CD14-positive monocyte (primary cell): Measurements from ENCODE around the gene KIF26A. TPM values are rescaled to one million over a fixed set of nuclear protein-coding genes. Genes with fewer than 3 reads are reported as not detected.

ENCODE experiments used
- DNase-seq, 3 donors: peaks; one replicate each; pipeline ENCODE4 v3.0.0-alpha.2; 2011 to 2022
- H2AFZ ChIP-seq: 2 replicates; pipeline ENCODE4 v1.6.0; 2012; ENCODE audit warnings: mild to moderate bottlenecking, low read depth, low read length, inconsistent platforms; ENCODE audit not compliant: insufficient read depth, poor library complexity, severe bottlenecking
- H3K27ac ChIP-seq, 2 donors: 1 replicate in 1 of 2; 2 replicates in 1 of 2; pipeline ENCODE4 v1.5.1; 2012 to 2013; ENCODE audit warnings: low read length in 2 of 2, control low read depth in 1 of 2, inconsistent platforms in 1 of 2, low read depth in 1 of 2, mild to moderate bottlenecking in 1 of 2
- H3K27me3 ChIP-seq, 2 donors: one replicate each; pipeline versions ENCODE4 v1.6.0 to v1.6.1; 2011 to 2013; ENCODE audit warnings: low read length in 2 of 2; ENCODE audit not compliant: control insufficient read depth in 2 of 2, insufficient read depth in 2 of 2
- H3K36me3 ChIP-seq, 2 donors: replicated peaks in 1 of 2; 1 replicate in 1 of 2; 2 replicates in 1 of 2; pipeline versions ENCODE4 v1.5.1 to v1.6.1; 2012 to 2013; ENCODE audit warnings: low read length in 2 of 2, control low read depth in 1 of 2, inconsistent platforms in 1 of 2, mild to moderate bottlenecking in 1 of 2; ENCODE audit not compliant: insufficient read depth in 2 of 2, control insufficient read depth in 1 of 2
- H3K4me1 ChIP-seq, 2 donors: 1 replicate in 1 of 2; 2 replicates in 1 of 2; pipeline versions ENCODE4 v1.5.1 to v1.6.1; 2012 to 2013; ENCODE audit warnings: low read length in 2 of 2, control low read depth in 1 of 2, inconsistent platforms in 1 of 2, mild to moderate bottlenecking in 1 of 2, moderate library complexity in 1 of 2; ENCODE audit not compliant: insufficient read depth in 2 of 2, control insufficient read depth in 1 of 2
- H3K4me2 ChIP-seq: replicated peaks from 2 replicates; pipeline ENCODE3; 2012; ENCODE audit warnings: low read length, moderate library complexity, mild to moderate bottlenecking; ENCODE audit not compliant: poor library complexity, severe bottlenecking; ENCODE audit errors: extremely low read depth
- H3K4me3 ChIP-seq, 3 experiments: fragments of 200-600 bp in 1 of 3; sonication (generic) in 1 of 3; replicated peaks in 1 of 3; 1 replicate in 2 of 3; 2 replicates in 1 of 3; pipeline ENCODE4 v1.5.1; 2011 to 2013; ENCODE audit warnings: low read length in 3 of 3, mild to moderate bottlenecking in 3 of 3, control low read depth in 2 of 3, low read depth in 2 of 3, inconsistent platforms in 1 of 3, moderate library complexity in 1 of 3
- H3K79me2 ChIP-seq: 2 replicates; pipeline ENCODE4 v1.6.0; 2012; ENCODE audit warnings: mild to moderate bottlenecking, control low read depth, inconsistent platforms, low read length, moderate library complexity; ENCODE audit not compliant: insufficient read depth
- H3K9ac ChIP-seq: 2 replicates; pipeline ENCODE4 v1.6.0; 2017; ENCODE audit warnings: low read length, mild to moderate bottlenecking; ENCODE audit not compliant: insufficient read depth, poor library complexity, severe bottlenecking
- H3K9me3 ChIP-seq, 2 donors: replicated peaks in 1 of 2; 1 replicate in 1 of 2; 2 replicates in 1 of 2; pipeline versions ENCODE4 v1.5.1 to v1.6.1; 2012 to 2013; ENCODE audit warnings: low read length in 2 of 2, control low read depth in 1 of 2; ENCODE audit not compliant: control insufficient read depth in 1 of 2, insufficient read depth in 1 of 2
- H4K20me1 ChIP-seq: 2 replicates; pipeline ENCODE4 v1.6.0; 2012; ENCODE audit warnings: mild to moderate bottlenecking, low read length, control low read depth, moderate library complexity; ENCODE audit not compliant: insufficient read depth
- H3K27ac Mint-ChIP-seq, 7 donors: one replicate each; pipeline ENCODE4 v1.8.0; 2020; ENCODE audit warnings: mild to moderate bottlenecking in 7 of 7, mixed read lengths in 7 of 7, moderate library complexity in 6 of 7, inconsistent platforms in 2 of 7
- H3K27me3 Mint-ChIP-seq, 3 donors: one replicate each; pipeline ENCODE4 v1.8.0; 2021 to 2022; ENCODE audit warnings: low read depth in 3 of 3, mild to moderate bottlenecking in 3 of 3, mixed read lengths in 3 of 3, moderate library complexity in 3 of 3, inconsistent platforms in 1 of 3
- H3K36me3 Mint-ChIP-seq, 2 donors: one replicate each; pipeline ENCODE4 v1.8.0; 2020; ENCODE audit warnings: mixed read lengths in 2 of 2, inconsistent platforms in 1 of 2, mild to moderate bottlenecking in 1 of 2
- H3K4me1 Mint-ChIP-seq: one replicate; pipeline ENCODE4 v1.8.0; 2020; ENCODE audit warnings: mild to moderate bottlenecking, mixed read lengths
- H3K4me3 Mint-ChIP-seq, 2 donors: one replicate each; pipeline ENCODE4 v1.8.0; 2020; ENCODE audit warnings: mild to moderate bottlenecking in 2 of 2, mixed read lengths in 2 of 2, moderate library complexity in 1 of 2
- H3K9me3 Mint-ChIP-seq, 7 donors: one replicate each; pipeline ENCODE4 v1.8.0; 2020 to 2022; ENCODE audit warnings: mixed read lengths in 7 of 7, mild to moderate bottlenecking in 6 of 7, moderate library complexity in 6 of 7, inconsistent platforms in 2 of 7
- CTCF ChIP-seq: fragments of 200-600 bp; IDR thresholded peaks from one replicate; pipeline ENCODE4 v1.8.0; 2022; ENCODE audit warnings: antibody characterized with exemption, mild to moderate bottlenecking
- WGBS: methylation state at CpG from one replicate; pipeline ENCODE4 v1.1.5; 2013; ENCODE audit warnings: missing lambda C conversion rate; ENCODE audit not compliant: insufficient coverage; 5-methylcytosine and 5-hydroxymethylcytosine counted together
- intact Hi-C, 2 donors: fragments of 100-400 bp; cut with micrococcal nuclease; formaldehyde crosslinking; loops; one replicate each; pipeline versions ENCODE4 v1.15.0 to v1.15.1; 2023
- polyA minus RNA-seq: library from RNA; depleted of rRNA, polyadenylated mRNA; stranded (reverse); fragments of >200 nt; gene quantifications from 2 replicates; pipeline ENCODE4 v1.2.3, GENCODE V29; 2012
- polyA plus RNA-seq, 3 donors: library from polyadenylated mRNA; depleted of rRNA in 1 of 3; unstranded in 2 of 3; stranded (reverse) in 1 of 3; fragments of 300-500 nt in 2 of 3; fragments of >200 nt in 1 of 3; fragmentation: Illumina TruSeq in 2 of 3; gene quantifications; 1 replicate in 2 of 3; 2 replicates in 1 of 3; pipeline ENCODE4 v1.2.3, GENCODE V29; 2012 to 2021
- total RNA-seq, 12 experiments: library from RNA in 1 of 12; stranded (reverse) in 1 of 12; fragments of 120-200 nt in 1 of 12; gene quantifications; one replicate each; pipeline ENCODE4 v1.2.4 and lab custom pipeline; 2013 to 2026; ENCODE audit warnings: mixed read lengths in 6 of 12, inconsistent platforms in 1 of 12

Gene KIF26A
- total RNA-seq (2013) = under 0.01 TPM
- polyA plus RNA-seq = not detected
- polyA minus RNA-seq = not detected in 2 replicates
- 0 to 0.98 (median 0.13) reads per million in 11 experiments for total RNA-seq (lab: John Stamatoyannopoulos, UW)

GRCh38 chr14:104138098-104138717 is at the start of gene KIF26A:
TSS of gene KIF26A (plus strand) at chr14:104138587. CDS start at chr14:104138723, 136 bp downstream.
- H3K4me2 ChIP-seq = peak within 1 kb of the TSS; percentile 70
- H3K9me3 ChIP-seq = peaks cover 0 to 10% of the 10 kb centered on the region in 2 donors
- H3K4me3 Mint-ChIP-seq = peak within 1 kb of the TSS; percentile 59 to 82
- H3K36me3 ChIP-seq = no peaks in the 10 kb centered on the region
- H3K9ac ChIP-seq = no peak within 1 kb of the TSS
- no peaks in the 10 kb centered on the region for H3K79me2 ChIP-seq
- no peak within 1 kb of the TSS for H3K27ac Mint-ChIP-seq
- TF ChIP-seq CTCF = no peak
- H3K4me1 Mint-ChIP-seq = peaks cover 11% of the 10 kb centered on the region
- H3K4me1 ChIP-seq = peaks cover 8 to 15% of the 10 kb centered on the region in 2 donors
- H3K36me3 Mint-ChIP-seq = no peaks in the 10 kb centered on the region
- H3K27ac ChIP-seq = no peak within 1 kb of the TSS
- H3K27me3 Mint-ChIP-seq = peaks cover 56 to 76% (median 65%) of the 10 kb centered on the region in 3 donors
- intact Hi-C loops = loop anchor here in 1 of 2 donors (10.0 kb wide), 2 partner anchors 507 to 867 kb away; no protein-coding TSS in a partner anchor
- under 1% methylated on average over 75 of the region's 77 CpGs for WGBS
- DNase-seq = no peak
- peak within 1 kb of the TSS; percentile 35 for H2AFZ ChIP-seq
- H3K27me3 ChIP-seq = peaks cover 15 to 51% of the 10 kb centered on the region in 2 donors
- peaks cover 0 to 16% (median 2%) of the 10 kb centered on the region in 7 donors for H3K9me3 Mint-ChIP-seq
- H3K4me3 ChIP-seq = peak within 1 kb of the TSS in 1 of 3 experiments; percentile 61
- H4K20me1 ChIP-seq = no peaks in the 10 kb centered on the region

GRCh38 chr14:104090071-104090748 is 48.2 kb upstream of the KIF26A start:
- H3K36me3 ChIP-seq = no peaks in the 10 kb centered on the region
- no peak overlapping the region for H3K4me3 ChIP-seq
- no peaks in the 10 kb centered on the region for H4K20me1 ChIP-seq
- no peaks in the 10 kb centered on the region for H3K79me2 ChIP-seq
- H3K27ac Mint-ChIP-seq = no peak overlapping the region
- H3K27ac ChIP-seq = no peak overlapping the region
- no peaks in the 10 kb centered on the region for H3K36me3 Mint-ChIP-seq
- H3K4me3 Mint-ChIP-seq = no peak overlapping the region
- H3K4me2 ChIP-seq = no peak overlapping the region
- DNase-seq = no peak
- no peak overlapping the region for H2AFZ ChIP-seq
- TF ChIP-seq CTCF = no peak
- peaks cover 3% of the 10 kb centered on the region for H3K4me1 Mint-ChIP-seq
- 92% methylated on average over 16 of the region's 20 CpGs for WGBS
- peaks cover 0 to 10% of the 10 kb centered on the region in 2 donors for H3K27me3 ChIP-seq
- H3K9me3 ChIP-seq = no peaks in the 10 kb centered on the region
- intact Hi-C loops = no loop called here
- no peak overlapping the region for H3K9ac ChIP-seq
- peaks cover 8 to 22% (median 12%) of the 10 kb centered on the region in 3 donors for H3K27me3 Mint-ChIP-seq
- H3K4me1 ChIP-seq = no peaks in the 10 kb centered on the region
- peaks cover 0 to 2% (median 0%) of the 10 kb centered on the region in 7 donors for H3K9me3 Mint-ChIP-seq
